NCI-H345 treated with DMSO at 0.1 percent for 48 hours (cell line): ENCODE data around the gene MAPKAPK3.
"Not testable (repeated sequence)": the region's sequence is repeated elsewhere in the genome, so short reads cannot be mapped to it uniquely, and the experiment has no call there.

Experiments used
- DNase-seq: peaks from one replicate; lab custom pipeline; 2025; ENCODE audit not compliant: unreplicated experiment; lab: John Stamatoyannopoulos, UW

The MAPKAPK3 gene

GRCh38 chr3:50655009-50655830 is 38.3 kb downstream of the MAPKAPK3 start:
- DNase-seq: no peak

DNA sequence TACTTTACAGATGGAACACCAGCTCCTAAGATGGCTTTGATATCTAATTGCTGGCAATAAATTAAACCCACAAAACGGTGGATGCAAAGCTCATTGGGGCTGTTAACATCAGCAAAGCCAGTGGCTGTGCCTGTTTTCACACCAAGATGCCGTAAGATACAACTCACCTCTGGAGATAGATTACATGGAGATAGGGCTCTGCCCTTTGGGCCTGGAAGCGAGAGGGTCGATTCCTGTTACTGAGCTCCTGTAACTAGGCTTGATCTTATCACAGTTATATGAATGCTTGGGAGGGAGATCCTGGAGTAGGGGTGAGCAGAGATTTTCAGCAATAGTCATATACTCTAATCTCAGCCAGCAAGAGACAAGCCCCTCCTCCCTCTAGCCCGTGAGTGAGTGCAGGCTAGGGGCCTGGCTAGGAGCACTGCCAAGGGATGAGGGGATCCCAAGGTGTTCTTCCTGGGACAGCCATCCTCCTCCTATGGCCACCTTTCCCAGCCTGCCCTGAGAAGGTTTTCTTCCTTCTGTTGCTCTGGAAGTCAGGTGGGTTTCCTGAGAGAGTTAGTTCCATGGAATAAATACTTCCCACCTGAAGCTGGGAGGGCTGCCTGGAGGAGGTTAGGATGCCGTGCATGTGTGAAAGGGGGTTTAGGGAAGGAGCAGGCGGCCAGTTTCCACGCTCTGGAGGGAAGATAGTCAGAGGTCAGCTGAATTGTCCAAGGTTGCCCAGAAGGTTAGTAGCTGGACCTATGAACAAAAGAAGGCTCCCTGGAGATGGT is 39.7 kb downstream of the MAPKAPK3 start:
- DNase-seq: no peak

- DNase-seq: no peak
These were observed 40.5 kb downstream of the MAPKAPK3 start for GRCh38 chr3:50657407-50657806.

- DNase-seq: no peak
These were observed 40.9 kb downstream of the MAPKAPK3 start for GRCh38 chr3:50657816-50658215.

GRCh38 chr3:50658416-50658815 is 41.5 kb downstream of the MAPKAPK3 start:
- DNase-seq: no peak

DNA sequence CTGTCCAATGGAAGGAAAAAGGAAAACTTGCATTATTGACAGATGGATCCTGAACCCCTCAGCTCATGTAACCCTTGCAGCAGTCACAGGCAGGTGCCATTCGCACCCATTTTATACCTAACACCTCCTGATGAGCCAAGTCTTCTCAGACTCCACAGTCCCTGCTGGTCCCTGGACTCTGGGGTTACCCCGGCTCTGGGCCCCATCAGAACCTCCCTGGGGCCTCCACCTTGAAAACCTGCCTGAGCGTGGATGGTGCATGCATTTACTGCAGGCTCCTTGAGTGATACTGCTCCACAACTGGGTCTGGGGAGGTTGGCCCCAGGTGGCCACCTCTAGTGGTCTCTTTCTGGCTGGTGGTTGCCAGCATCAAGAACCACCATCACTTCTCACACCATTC is 41.9 kb downstream of the MAPKAPK3 start:
- no peak for DNase-seq

DNA sequence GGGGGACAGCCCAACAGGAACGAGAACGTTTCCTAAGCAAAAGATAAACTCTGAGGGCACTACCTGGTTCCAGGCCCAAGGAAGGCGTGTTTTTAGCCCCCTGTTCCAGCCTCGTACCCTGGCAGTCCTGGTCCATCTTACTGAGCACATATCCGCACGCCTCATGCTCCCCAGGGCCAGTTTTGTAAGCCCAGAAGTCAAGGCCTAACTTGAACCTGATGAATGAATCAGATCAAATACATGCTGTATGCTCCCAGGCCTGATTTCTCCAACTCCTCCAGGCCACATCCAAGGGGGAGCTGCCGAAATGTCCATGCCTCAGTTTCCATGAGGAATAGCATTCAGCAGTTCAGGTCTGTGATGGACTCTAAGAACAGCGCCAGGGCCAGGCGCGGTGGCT is 43.4 kb downstream of the MAPKAPK3 start:
- no peak for DNase-seq

DNA sequence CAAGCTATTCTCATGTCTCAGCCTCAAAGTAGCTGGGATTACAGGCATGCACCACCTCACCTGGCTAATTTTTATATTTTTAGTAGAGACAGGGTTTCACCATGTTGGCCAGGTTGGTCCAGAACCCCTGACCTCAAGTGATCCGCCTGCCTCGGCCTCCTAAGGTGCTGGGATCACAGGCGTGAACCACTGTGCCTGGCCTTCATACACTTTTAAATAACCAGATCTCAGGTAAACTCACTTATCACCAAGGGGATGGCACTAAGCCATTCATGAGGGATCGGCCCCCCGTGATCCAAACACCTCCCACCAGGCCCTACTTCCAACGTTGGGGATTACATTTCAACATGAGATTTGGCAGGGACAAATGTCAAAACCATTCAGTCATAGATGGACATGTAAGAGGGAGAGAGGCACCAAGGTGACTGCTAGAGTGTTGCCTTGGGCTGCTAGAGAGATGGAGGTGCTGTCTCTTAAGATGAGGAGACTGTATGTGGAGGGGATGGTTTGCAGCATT is 44.4 kb downstream of the MAPKAPK3 start:
- DNase-seq: no peak

DNA sequence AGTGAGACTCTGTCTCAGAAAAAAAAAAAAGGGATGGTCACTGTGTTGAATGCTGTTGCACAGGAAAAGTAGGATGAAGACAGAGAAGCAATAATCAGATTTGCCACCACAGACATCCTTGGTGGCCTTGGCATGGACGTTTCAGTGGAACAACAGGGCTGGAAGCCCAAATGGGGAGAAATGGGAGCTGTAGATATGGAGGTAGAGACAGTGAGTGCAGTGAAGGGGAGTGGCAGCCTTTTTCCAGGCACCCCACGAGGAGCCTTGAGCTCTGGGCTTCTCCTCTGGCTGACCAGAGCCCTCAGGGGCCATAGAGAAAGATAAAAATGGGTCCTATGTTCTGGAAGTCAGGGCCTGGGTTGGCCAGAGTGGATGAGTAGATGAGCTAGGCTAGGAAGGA is 45.5 kb downstream of the MAPKAPK3 start:
- no peak for DNase-seq

- DNase-seq: no peak
These were observed 48.3 kb downstream of the MAPKAPK3 start for GRCh38 chr3:50665081-50665840.

DNA sequence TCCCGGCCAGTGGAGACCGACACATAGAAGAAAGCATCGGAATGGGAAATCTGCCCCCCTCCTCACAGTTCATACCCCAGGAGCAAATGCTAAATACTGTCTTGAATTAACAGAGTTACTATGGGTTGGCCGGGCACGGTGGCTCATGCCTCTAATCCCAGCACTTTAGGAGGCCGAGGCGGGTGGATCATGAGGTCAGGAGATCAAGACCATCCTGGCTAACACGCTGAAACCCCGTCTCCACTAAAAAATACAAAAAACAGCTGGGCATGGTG is 48.8 kb downstream of the MAPKAPK3 start:
- DNase-seq: not testable (repeated sequence)

- DNase-seq: no peak
These were observed 49.9 kb downstream of the MAPKAPK3 start for GRCh38 chr3:50666837-50667236.

GRCh38 chr3:50671331-50671730 is 54.4 kb downstream of the MAPKAPK3 start:
- DNase-seq: peak; percentile 28

DNA sequence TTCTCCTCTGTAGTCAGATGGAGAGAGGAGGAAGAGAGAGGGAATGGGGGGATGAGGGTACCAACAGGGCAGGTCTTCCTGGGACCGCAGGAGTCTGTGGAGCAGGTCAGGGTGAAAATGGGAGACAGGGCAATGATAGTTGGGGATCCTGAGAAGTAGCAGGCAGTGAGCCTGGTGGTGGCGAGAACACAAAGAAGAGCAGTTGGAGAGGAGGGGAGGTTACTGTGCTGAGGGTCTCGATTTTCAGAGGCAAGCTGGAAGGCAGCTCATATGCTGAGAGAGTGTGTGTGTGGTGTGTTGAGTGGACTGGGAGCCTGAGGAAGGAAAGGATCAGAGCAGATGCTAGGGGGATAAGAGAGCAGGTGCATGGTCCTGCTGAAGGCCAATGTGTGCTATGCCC is 55.7 kb downstream of the MAPKAPK3 start:
- no peak for DNase-seq

DNA sequence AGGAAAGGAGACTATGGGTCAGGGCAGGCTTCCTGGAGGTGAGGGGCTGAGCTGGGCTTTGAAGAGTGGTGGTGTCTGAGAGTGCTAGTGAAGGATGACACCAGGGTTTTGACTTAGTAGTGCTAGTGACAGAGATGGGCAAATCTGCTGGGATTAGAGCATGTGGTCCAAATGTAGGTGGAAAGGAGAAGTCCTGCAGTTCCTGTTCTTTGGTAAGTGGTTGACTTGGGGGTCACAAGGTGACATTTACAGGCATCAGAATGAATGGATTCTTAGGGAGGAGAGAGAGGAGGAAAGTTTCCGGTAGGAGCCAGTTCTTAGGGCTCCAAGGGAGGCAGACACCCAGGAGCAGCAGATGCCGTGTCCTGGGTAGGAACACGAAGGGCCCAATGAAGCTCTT is 57.0 kb downstream of the MAPKAPK3 start:
- DNase-seq: no peak

GRCh38 chr3:50674349-50675178 is 57.6 kb downstream of the MAPKAPK3 start, which contains the start of gene DOCK3:
Gene DOCK3, plus strand, starts transcription at chr3:50674927. Its CDS starts 337 bp downstream, at chr3:50675264.
- no peak for DNase-seq

DNA sequence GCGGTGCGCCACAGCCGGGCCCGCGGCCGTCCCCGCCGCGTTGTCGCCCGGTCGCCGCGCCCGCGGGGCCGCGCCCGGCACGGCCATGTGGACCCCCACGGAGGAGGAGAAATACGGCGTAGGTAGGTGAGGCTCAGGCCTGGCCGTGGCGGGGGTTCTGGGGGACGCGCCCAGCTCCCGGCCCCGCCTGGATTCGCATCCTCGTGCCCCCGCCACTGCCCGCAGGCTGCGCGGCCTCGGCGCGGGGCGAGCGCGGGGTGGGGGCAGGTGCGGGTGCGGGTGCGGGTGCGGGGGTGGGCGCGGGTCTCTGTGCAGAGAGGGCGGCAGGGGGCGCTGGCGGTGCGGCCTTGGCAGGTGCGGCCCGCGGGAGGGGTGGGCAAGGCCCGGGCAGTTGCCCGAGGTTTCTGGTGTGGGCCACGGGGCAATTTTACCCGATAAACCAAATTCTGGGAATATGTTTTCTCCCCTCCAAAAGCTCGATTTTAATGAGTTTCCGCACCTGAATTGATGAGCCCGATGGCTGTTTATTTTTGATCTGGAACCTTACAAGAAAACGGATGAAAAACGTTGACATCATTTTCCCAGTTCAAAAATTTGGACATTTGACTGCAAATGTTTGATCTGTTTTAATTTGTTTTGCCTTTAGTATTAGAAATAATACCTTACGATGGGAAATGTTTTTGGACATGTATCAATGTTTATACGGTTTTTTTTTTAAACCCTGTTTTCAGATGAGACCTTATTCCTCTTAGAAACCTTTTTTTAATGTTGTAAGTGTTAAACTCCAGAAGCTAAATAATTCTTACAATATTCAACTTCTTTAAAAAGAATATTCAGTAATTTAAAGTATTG is 58.5 kb downstream of the MAPKAPK3 start:
- peak; percentile 4 for DNase-seq

DNA sequence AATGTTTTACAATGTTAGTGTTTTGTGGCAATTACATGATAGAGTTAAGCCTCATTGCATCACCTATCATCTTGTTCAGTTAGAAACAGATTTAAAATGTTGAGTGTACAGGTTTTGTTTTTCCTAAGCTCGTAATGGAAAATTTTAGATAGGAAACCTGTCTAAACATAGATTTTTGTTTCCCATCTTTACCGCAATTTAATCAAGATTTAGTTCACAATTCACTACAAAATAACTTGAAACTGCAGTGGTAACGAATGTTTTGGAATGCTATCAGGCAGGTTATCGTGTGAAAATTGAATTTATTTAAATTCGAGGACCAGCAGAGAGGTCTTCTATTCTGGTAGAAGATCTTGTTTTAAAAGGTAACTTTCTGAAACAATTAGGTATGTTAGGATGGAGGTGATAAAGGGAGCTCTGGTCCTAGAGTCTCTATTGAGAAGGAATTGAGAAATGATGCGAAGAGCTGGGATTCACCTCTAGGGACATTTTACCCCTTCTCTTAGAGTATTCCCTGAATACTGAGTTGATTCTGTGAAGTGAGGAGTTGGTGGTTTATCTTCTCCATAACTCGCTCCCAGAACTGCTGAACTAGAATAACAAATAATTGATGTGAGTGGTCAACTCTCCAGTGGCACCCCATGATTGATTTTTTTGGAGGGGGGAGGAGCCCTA is 59.2 kb downstream of the MAPKAPK3 start:
- DNase-seq: no peak

DNA sequence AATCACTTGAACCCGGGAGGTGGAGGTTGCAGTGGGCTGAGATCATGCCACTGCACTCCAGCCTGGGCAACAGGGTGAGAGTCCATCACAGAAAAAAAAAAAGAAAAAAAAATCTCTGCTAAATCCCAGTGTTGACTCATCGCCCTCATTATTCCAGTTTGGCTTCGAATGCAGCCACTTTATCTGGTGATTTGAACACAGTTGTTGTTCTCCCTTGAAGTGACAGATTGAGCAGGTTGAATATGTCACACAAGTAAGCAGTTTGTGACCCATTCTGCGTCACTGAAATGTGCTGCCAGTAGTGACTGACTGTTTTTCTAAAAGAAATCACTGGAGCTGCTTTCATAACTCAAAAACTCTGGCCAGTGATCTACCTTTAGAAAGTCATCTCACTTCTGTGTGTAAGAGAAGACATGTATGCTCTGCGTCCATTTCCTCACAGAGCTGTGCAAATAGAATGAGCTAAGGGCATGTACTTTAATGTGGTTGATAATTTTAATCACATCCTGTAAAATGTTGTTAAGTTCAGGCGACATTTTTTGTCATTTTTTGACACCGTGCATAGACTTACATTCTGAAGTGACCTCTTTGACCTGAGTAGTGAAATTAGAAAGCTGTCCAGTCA is 70.3 kb downstream of the MAPKAPK3 start:
- DNase-seq: no peak
